GM13977 (cell line): ENCODE data around the gene CHAD.
A peak's percentile ranks its signal among the peaks of the same experiment; 100 is the strongest.
"Not testable (repeated sequence)": the region's sequence is repeated elsewhere in the genome, so short reads cannot be mapped to it uniquely, and the experiment has no call there.

Source experiments
- DNase-seq: peaks from one replicate; pipeline ENCODE4 v3.0.0; 2012; ENCODE audit warnings: low spot score
- CTCF ChIP-seq: IDR thresholded peaks from 2 replicates; pipeline ENCODE4 v1.5.1; 2012; ENCODE audit warnings: mild to moderate bottlenecking, control low read depth; ENCODE audit not compliant: insufficient read depth; ENCODE audit errors: extremely low read depth, missing control alignments
- in situ Hi-C: fragments of 300-500 bp; cut with MboI; formaldehyde crosslinking; loops from one replicate; pipeline ENCODE4 v1.12.0; 2022; ENCODE audit warnings: low sequenced_read_pairs, low pct_unique_long_range_greater_than_20kb, mixed read lengths, inconsistent platforms; ENCODE audit not compliant: unreplicated experiment

Gene CHAD

GRCh38 chr17:50428831-50429424 lies 39.8 kb downstream of the CHAD start:
- no peak for TF ChIP-seq CTCF
- in situ Hi-C loops: no loop called here

GRCh38 chr17:50428126-50428525 lies 40.6 kb downstream of the CHAD start:
- DNase-seq, in situ Hi-C loops: not testable (repeated sequence)

More at GRCh38 chr17:50428831-50429424, 39.8 kb downstream of the CHAD start:
- no peak for DNase-seq

GRCh38 chr17:50426814-50427787 lies 41.6 kb downstream of the CHAD start:
- DNase-seq: peak; percentile 65
- in situ Hi-C loops: no loop called here
- TF ChIP-seq CTCF: peak; percentile 50

- no peak for TF ChIP-seq CTCF
- in situ Hi-C loops: no loop called here
- DNase-seq: no peak
These were observed 42.3 kb downstream of the CHAD start for GRCh38 chr17:50426472-50426782.

GRCh38 chr17:50425682-50426471 lies 42.8 kb downstream of the CHAD start, which contains the start of gene ACSF2:
Gene ACSF2, plus strand, starts transcription at chr17:50426218. Its CDS starts 44 bp downstream, at chr17:50426262.
- no peak for TF ChIP-seq CTCF
- peak; percentile 89 for DNase-seq
- in situ Hi-C loops: no loop called here

- DNase-seq: no peak
- in situ Hi-C loops: no loop called here
- no peak for TF ChIP-seq CTCF
These were observed 43.5 kb downstream of the CHAD start for GRCh38 chr17:50424996-50425681.
